Lower lobe of right lung (tissue), 2 donors: ENCODE measurements around the gene MEOX1. TPM values are rescaled to one million over a fixed set of nuclear protein-coding genes. Genes with fewer than 3 reads are reported as not detected.

Experiments used
- ATAC-seq, 2 donors: fragments of 200-7000 bp; cut with Tn5 transposase; one replicate each; pipeline ENCODE4 v1.9.1; 2020 to 2022; ENCODE audit warnings: mild to moderate bottlenecking in 2 of 2, moderate library complexity in 2 of 2
- DNase-seq: peaks from one replicate; pipeline ENCODE4 v3.0.0-alpha.2; 2020
- H3K27ac ChIP-seq: fragments of 200-600 bp; one replicate; pipeline ENCODE4 v1.8.0; 2022
- H3K27me3 ChIP-seq: fragments of 200-600 bp; one replicate; pipeline ENCODE4 v1.8.0; 2022; ENCODE audit warnings: low read depth
- H3K36me3 ChIP-seq: fragments of 200-600 bp; one replicate; pipeline ENCODE4 v1.8.0; 2022; ENCODE audit warnings: mild to moderate bottlenecking
- H3K4me1 ChIP-seq: fragments of 200-600 bp; one replicate; pipeline ENCODE4 v1.8.0; 2022
- H3K4me3 ChIP-seq: fragments of 200-600 bp; one replicate; pipeline ENCODE4 v1.8.0; 2022; ENCODE audit warnings: mild to moderate bottlenecking
- H3K9me3 ChIP-seq: fragments of 200-600 bp; one replicate; pipeline ENCODE4 v1.8.0; 2022
- CTCF ChIP-seq: fragments of 200-600 bp; IDR thresholded peaks from one replicate; pipeline ENCODE4 v1.8.0; 2022; ENCODE audit warnings: antibody characterized with exemption, mild to moderate bottlenecking
- intact Hi-C: fragments of 100-400 bp; cut with DNase I; formaldehyde crosslinking; loops from one replicate; pipeline ENCODE4 v1.11.0; 2022
- total RNA-seq: library from RNA; stranded (reverse); fragmentation: NEBNext Ultra II Directional; extraction: Animal tissue kit (Norgen Biotek cat#: 25700); gene quantifications from one replicate; pipeline ENCODE4 v1.2.1, GENCODE V29; 2021
- donor health status: DM: no; HTN: yes; CAD: no; lungs with severe emphysema.

Gene MEOX1
- total RNA-seq, 1 donor from 2014 or later = 0.86 TPM

- no peak for TF ChIP-seq CTCF
- no peaks in the 10 kb centered on the region for H3K9me3 ChIP-seq
- H3K4me3 ChIP-seq = no peak overlapping the region
- peaks cover 11% of the 10 kb centered on the region for H3K4me1 ChIP-seq
- intact Hi-C loops = no loop called here
- H3K36me3 ChIP-seq = no peaks in the 10 kb centered on the region
- no peaks in the 10 kb centered on the region for H3K27me3 ChIP-seq
- H3K27ac ChIP-seq = no peak overlapping the region
- DNase-seq (no peak), ATAC-seq (no peak)
Measured at GRCh38 chr17:43652124-43652480, 9.6 kb downstream of the MEOX1 start.

GRCh38 chr17:43650471-43650870 lies 11.3 kb downstream of the MEOX1 start:
- intact Hi-C loops = no loop called here
- H3K36me3 ChIP-seq = no peaks in the 10 kb centered on the region
- TF ChIP-seq CTCF = no peak
- H3K4me3 ChIP-seq = no peak overlapping the region
- DNase-seq = no peak
- H3K9me3 ChIP-seq = no peaks in the 10 kb centered on the region
- no peak overlapping the region for H3K27ac ChIP-seq
- peaks cover 19% of the 10 kb centered on the region for H3K4me1 ChIP-seq
- ATAC-seq = no peak
- peaks cover 9% of the 10 kb centered on the region for H3K27me3 ChIP-seq

GRCh38 chr17:43648916-43649315 lies 12.8 kb downstream of the MEOX1 start:
- TF ChIP-seq CTCF = no peak
- no peaks in the 10 kb centered on the region for H3K9me3 ChIP-seq
- intact Hi-C loops = no loop called here
- H3K4me1 ChIP-seq = peaks cover 20% of the 10 kb centered on the region
- ATAC-seq (no peak), DNase-seq (no peak)
- peaks cover 9% of the 10 kb centered on the region for H3K27me3 ChIP-seq
- H3K27ac ChIP-seq = no peak overlapping the region
- H3K4me3 ChIP-seq = no peak overlapping the region
- H3K36me3 ChIP-seq = no peaks in the 10 kb centered on the region

GRCh38 chr17:43645765-43646481 lies 15.8 kb downstream of the MEOX1 start:
- no peaks in the 10 kb centered on the region for H3K9me3 ChIP-seq
- peaks cover 20% of the 10 kb centered on the region for H3K4me1 ChIP-seq
- intact Hi-C loops = no loop called here
- DNase-seq = peak; percentile 77
- ATAC-seq = peak; percentile 73 to 80
- peak; percentile 11 for TF ChIP-seq CTCF
- H3K4me3 ChIP-seq = peak overlapping the region; percentile 52
- peaks cover 9% of the 10 kb centered on the region for H3K27me3 ChIP-seq
- peak overlapping the region; percentile 83 for H3K27ac ChIP-seq
- no peaks in the 10 kb centered on the region for H3K36me3 ChIP-seq

- no peaks in the 10 kb centered on the region for H3K9me3 ChIP-seq
- H3K4me3 ChIP-seq = no peak overlapping the region
- H3K27me3 ChIP-seq = peaks cover 9% of the 10 kb centered on the region
- ATAC-seq = no peak
- intact Hi-C loops = no loop called here
- H3K4me1 ChIP-seq = peaks cover 20% of the 10 kb centered on the region
- no peak for TF ChIP-seq CTCF
- no peaks in the 10 kb centered on the region for H3K36me3 ChIP-seq
- no peak for DNase-seq
- peak overlapping the region; percentile 83 for H3K27ac ChIP-seq
Measured at GRCh38 chr17:43645450-43645764, 16.3 kb downstream of the MEOX1 start.
